ENCODE results near the gene PHEX.

PHEX gene

DNA sequence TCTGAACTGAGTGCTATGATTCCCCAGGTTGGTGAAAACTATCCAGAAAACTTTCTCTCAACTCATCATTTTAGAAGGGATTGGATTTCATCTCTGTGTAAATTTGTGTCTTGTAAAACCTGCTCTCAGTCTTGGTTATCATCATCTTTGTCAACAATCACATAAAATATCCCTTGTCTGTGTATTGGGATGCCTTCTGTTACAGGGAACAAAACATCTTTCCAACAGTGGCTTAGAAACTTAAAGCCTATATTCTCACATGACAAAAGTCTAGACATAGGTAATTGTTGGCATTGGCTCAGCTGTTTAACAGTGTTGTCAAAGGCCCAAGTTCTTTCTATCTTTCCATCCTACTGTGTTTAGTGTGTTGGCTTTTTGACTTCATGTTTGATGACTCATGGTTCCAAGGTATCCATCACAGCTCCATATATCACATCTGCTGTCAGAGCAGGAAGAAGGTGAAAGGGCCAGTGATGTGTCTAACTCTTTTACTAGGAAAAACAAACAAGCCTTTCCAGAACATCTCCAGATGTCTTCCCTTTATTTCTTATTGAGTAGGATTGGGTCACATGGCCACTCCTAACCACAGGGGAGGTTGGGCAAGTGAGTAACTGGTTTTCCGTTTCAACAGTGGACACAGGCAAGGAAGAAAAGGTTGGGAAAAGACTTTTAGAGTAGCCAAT lies 65.0 kb downstream of the PHEX start:
- no peak for DNase-seq (ENCODE audit: low read depth in 2 of 2, low spot score in 1 of 2)

DNA sequence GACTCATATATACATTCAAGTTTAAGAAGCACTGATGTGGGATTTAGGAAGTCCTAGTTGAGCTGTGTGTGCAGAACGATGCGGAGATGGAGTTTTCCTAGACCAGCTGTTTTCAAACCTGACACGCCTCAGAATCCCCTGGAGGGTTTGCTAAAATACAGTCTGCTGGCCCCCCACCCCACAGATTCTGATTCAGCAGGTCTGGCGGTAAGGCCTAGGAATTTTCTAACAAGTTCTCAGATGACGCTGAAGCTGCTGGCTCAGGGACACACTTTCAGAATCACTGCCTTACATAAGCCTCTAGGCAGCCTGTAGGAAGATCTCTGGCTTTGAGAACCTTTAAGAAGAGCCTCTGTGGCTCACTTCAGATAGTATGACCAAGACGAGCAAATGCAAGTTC lies 73.1 kb downstream of the PHEX start:
- DNase-seq (ENCODE audit: low read depth in 2 of 2, low spot score in 1 of 2), result no peak

DNA sequence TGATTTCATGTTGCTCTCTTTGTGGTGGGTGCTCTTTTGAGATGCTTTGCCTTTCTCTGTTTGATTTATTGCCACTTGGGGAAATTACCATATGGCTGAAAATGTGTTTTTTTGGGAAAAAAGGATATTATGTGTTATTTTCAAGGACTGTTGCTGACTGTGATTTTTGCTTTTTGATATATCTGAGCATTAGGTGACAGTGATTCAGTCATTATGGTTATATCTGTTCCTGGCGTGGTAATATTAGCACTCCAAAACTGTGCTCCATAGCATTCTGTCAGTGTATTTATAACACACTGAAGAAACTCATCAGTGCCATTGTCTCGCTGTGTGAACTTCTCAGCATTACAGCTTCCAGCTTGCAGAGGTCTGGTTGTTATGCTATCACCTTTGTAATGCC lies 73.8 kb downstream of the PHEX start:
- no peak for DNase-seq (ENCODE audit: low read depth in 2 of 2, low spot score in 1 of 2)

DNA sequence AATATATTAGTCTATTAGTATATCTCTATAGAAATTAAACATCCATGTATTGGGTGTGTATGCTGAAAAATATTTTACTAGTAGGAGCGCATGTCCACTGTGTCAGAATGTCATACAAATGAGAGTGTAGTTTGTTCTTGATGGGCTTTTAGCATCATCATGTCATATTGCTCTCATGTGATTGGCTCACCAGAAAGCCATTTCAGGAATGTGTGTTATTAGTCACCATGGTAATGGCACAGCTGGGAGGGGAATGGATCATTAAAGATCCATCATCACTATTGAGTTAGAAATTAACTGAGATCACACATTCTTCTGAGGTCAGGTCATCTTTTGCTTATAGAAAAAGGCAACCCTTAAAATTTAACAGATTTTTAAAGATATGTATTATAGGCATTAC lies 77.3 kb downstream of the PHEX start:
- DNase-seq (ENCODE audit: low read depth in 2 of 2, low spot score in 1 of 2), result no peak

DNA sequence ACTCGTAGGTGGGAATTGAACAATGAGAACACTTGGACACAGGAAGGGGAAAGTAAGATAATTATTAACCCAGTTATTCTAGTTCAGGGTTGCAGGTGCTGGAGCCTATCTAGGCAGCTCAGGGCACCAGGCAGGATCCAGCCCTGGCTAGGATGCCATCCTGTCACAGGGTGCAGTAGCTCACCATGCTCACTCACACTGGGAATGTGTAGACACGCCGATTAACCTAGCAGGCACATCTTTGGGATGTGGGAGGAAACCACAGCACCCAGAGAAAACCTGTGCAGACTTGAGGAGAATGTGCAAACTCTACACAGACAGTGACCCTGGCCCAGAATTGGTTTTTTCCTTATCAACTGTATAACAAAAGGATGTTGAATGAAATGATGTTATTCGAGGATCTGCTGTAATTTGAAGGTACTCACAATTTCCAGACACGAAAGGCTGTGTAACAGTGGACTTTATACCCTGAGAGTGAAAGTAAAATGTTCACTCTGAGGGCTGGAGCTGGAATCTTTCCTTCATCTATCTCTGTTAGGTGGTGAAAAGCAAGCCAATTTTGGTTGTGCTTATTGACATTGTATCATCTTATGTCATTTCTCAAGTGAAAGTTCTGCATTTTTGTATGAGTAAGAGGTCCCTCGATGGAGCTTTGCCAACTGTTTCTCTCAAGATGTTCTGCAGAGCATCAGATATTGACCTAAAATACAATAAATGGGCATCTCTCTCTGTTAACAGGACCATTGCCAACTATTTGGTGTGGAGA lies 78.8 kb downstream of the PHEX start:
- no peak for DNase-seq (ENCODE audit: low read depth in 2 of 2, low spot score in 1 of 2)

DNA sequence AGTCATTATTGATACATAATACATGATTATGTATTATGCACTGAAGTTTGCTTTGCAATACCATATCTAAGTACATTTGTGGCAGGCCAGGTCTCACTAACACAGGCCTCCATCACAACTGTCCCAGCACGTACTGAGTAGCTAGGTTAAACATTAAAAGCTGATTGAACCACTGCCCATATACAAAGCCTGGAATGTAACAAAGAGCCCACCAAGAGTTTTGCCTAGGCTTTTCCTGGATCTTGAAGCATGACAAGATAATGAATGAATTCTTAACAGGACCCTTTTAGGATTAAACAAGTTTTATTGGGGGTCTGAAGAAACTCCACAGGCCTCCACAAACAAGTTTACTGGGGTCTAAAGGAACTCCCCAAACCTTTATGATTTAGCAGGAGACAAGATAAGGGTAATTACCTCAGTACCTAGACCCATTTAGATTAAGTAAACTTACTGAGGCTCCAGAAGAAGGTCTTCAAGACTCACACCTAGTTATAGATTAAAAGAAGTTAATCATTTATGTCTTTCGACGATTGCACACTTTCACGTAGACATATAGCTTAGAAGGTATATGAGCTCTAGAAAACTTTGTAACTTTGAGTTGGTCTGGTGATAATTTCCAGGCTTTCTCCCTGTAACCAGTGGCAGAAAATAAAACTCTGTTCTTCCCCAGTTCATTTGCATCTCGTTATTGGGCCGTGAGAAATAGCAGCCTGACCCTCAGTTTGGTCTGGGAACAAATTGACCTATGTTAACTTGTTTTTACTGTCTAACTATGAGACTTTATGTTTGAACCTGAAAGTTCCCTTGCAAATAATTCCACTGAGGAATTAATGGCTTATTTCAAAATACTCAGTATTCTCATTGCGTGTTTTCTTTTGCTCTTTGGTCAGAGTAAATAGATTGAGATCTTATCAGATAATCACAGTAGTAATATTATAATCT lies 84.8 kb downstream of the PHEX start:
- DNase-seq (ENCODE audit: low read depth in 2 of 2, low spot score in 1 of 2), result no peak

DNA sequence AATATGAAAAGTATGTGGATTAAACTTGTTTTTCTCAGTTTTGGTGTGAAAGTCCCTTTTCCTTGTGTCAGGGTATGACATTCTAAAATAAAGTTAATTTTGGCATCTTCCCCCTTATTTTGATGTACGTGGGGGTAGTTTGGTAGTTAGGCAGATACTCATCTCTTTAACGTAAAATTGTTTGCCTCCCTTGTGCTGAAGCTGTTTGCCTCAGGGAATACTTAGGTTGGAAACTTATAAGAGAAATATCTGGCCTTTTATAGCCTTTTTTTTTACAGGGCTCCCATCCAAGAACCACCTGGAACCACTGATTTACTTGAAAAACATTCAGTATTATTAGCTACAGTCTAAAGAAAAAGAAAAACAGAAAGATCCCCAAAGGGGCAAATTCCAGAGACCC lies 85.5 kb downstream of the PHEX start:
- no peak for DNase-seq (ENCODE audit: low read depth in 2 of 2, low spot score in 1 of 2)

DNA sequence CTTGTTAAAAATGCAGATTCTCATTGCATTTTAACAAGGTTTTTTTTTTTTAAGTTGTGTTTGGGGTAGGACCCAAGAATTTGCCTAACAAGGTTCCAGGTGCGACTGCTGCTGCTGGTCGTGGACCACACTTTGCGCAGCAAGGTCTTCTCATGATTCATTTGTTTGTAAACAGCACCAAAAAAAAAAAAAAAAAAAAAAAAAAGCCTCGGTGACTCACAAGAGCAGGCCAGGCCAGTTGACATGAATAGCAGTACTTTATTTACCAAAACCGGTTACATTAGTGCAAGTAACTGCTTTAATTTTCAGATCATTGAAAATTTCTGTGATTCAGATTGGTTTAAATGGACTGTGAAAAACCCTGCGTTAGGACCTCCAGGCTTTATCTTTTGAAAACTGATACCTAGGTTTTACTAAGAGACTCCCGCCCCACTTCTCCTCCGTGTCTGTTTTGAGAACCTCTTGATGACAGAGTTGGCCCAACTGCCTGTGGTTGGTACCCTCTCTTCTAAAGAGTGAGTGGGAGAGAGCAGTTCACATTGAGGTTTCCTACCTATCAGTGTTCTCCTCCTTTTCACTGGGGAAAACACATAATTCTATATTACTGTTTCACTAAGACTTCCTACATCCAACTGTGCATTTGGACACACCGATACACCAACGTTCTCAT lies 86.2 kb downstream of the PHEX start:
- no peak for DNase-seq (ENCODE audit: low read depth in 2 of 2, low spot score in 1 of 2)

DNA sequence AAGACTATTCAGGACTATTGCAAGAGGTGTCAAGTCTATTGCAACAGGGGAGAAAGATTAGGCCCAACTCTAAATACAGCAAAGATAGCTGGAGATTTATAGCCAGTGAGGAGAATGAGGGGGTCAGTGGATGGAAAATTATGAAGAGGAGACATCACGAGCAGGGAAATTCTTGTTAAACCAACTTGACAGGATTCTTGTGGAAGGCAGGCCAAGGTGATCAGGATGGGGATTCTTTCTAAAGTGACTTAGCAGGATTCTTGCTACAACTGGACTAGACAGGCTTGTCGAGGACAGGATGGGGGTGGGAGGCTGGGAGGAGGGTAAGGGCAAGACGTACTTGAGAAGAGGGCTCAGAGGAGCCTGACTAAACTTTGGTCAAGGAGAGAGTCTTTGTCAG lies 89.0 kb downstream of the PHEX start:
- no peak for DNase-seq (ENCODE audit: low read depth in 2 of 2, low spot score in 1 of 2)

DNA sequence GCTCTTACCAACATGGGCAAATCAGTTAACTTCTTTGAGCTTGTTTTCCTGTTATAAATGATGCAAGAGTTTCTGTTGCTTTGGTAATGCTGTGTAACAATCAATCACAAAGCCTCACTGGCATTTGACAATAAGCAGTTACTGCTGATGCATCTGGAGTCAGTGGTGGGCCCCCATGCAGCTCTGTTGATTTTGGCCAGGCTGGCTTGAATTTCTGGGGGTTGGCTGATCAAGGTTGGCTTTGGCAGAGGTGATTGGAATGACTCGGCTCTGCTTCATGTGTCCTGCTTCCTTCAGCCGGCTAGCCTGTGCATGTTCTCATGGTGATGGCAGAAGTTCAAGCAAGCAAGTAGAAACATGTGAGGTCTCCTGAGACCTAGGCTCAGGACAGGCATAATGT lies 90.4 kb downstream of the PHEX start:
- DNase-seq (ENCODE audit: low read depth in 2 of 2, low spot score in 1 of 2), result no peak

DNA sequence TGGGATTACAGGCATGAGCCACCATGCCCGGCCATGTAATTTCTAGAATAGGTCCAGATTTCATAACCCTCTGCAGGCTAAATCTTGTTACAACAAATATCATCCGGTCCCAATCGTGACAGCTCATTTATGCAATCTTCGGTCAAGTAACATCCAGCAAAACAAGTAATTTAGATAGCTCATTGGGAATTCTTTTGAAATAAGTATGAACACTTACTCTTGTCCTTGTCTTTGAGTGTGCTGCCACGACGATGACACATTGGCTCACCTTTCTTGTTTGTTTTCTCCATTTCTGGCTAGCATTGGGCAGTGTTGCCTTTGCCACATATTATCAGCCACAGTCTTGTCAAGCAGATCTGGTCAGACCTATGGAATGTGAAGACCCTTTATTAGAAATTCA lies 92.0 kb downstream of the PHEX start:
- no peak for DNase-seq (ENCODE audit: low read depth in 2 of 2, low spot score in 1 of 2)

DNA sequence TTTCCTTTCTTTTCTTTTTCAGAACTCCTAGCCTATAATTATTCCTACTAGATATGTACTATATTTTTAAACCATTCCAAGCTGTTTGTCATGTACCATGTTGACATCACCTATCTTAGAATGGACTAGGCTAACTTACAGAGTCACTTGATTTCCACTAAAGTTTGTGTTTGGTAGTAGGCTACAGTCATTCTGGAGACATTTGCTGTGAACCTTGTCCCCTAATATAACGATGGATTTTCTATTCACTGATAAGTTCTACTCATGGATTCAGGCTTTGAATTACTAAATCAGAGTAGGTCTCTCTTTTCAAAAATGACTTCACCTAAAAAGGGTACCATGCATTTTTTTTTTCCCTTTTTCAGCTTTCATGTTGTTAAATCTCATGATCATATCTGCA lies 93.4 kb downstream of the PHEX start:
- DNase-seq (ENCODE audit: low read depth in 2 of 2, low spot score in 1 of 2), result no peak

DNA sequence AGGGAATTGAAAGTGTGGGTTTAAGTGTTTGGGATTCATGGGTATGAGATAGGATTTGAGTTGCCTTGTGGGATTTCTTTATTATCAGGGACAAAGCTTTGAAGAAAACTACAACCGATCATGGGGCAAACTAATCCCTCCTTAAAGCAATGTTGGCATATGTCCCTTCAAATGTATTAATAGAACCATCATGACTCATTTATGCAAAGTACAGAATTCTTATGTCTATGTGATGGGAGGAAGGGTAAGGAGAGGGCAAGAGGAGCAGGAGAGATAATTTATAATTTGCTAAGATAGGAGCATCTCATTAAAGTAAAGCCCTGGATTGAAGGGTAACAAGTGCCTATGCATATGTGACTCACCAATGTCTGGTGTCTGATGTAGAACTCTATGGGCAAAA lies 94.2 kb downstream of the PHEX start:
- no peak for DNase-seq (ENCODE audit: low read depth in 2 of 2, low spot score in 1 of 2)

DNA sequence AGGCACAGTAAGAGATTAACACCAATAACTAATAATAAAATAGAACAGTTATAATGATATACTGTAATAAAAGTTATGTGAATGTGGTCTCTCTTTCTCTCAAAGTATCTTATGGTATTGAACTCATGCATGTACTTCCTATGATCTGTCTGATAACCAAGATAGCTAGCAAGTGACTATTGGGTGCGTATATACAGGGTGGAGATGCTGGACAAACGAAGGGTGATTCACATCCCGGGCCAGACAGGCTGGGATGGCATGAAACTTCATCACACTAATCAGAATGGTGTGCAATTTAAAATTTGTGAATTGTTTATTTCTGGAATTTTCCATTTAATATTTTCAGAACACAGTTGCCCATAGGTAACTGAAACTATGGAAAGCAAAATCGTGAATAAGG lies 96.8 kb downstream of the PHEX start:
- no peak for DNase-seq (ENCODE audit: low read depth in 2 of 2, low spot score in 1 of 2)

DNA sequence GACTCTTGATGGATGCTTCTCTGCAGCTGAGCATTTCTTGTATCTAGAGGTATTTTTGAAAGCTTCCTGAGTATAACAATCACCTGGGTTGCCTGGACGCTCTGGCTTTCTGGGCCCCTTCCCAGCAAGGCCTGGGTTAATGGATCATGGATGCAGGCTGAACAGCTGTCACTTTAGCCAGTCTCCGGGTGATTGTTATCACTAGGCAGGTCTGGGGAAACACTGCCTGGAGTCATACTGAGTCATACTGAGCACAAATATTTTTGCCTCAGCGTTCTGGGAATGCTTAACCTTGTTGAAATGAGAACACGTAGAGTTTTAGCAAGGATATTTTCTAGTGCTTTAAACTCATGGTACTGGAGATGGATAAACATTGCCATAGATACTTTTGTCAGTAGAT lies 102.6 kb downstream of the PHEX start:
- no peak for DNase-seq (ENCODE audit: low read depth in 2 of 2, low spot score in 1 of 2)

DNA sequence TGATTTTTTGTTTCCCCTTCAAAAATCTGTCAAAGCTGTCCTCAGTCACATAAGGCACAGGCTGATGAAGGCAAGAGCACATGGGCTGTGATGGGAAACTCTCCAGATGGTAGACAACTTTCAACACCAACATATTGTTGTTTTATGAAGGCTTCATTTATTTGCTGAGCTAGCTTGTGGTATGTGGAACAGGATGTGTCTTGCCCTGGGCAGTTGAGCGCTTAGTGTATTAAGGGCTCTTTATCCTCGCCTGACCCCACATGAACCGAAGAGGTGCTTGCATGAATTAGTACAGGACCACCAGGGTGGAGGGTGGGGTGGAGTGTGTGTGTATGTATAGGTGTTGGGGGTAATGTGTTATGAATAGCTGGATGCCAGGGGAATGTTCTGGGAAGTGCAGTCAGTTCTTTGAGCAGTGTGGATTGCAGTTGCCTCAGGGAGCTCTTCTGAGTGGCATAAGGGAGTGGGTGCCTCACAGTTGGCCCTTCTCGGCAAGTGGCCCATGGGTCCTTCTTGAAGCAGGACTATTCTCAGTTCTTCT lies 103.1 kb downstream of the PHEX start:
- DNase-seq (ENCODE audit: low read depth in 2 of 2, low spot score in 1 of 2), result no peak

DNA sequence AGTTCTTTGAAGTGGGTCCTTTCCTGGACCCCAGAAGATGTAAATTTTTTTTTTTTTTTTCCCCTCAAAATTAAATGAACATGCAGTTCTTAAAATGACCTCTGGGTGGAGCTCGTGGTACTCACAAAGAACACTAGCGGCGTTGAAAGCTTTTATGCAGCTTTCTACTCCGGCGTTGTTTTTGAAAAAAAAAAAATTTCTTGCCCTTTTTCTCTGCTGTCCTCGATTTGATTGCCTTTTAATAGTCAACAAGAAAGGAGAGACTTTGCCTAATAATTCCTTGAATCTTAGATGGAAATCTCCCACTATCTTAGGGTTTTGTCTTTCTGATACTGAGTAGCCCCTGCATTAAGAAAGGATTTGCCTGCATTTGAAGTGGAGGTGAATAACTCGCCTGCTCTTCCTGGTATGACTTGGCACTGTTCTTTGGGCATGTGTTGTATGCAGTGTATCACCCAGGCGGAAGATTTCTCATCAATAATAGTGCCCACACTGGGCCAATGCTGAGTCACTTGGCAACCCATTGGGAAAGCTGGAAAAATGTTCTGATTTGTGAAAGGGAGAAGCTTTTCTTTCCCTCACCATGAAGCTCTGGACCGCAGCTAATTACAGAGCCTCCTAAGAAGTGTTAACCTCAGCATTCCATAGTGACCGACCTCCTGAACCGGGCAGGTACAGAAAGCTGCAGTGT lies 104.0 kb downstream of the PHEX start:
- no peak for DNase-seq (ENCODE audit: low read depth in 2 of 2, low spot score in 1 of 2)

DNA sequence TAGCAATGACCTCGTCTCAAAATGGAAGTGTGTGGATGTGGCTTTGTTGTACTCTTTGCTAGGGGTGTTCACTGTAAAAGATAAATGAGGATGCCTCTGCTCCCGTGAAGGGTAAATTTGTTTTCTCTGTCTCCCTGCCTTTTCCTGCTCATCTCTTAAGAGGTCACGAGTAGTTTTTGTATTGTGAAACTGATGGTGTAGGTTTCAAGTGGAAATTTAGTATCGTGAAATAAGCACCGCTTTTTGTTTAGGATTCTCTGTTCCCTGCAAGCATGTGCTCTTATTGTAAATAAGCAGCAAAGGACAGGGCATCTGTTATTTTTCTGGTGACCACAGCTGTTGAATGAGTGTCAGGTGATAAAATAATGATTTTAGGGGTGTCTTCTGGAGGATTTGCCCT lies 104.6 kb downstream of the PHEX start:
- no peak for DNase-seq (ENCODE audit: low read depth in 2 of 2, low spot score in 1 of 2)

DNA sequence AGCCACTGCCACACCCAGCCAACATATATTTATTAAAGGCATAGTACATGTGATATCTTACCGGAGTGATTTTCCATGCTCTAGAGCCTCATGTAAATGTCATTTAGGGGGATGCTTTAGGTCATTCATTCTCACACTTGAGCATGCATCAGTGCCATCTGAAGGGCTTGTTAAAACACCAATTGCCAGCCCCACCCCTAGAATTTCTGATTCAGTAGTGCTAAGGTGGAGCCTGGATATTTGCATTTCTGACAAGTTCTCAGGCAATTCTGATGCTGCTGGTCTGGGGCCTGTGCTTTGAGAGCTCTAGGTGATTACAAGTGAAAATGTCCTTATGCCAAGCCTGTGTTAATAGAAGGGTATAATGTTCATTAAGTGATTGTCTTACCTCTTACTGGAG lies 107.7 kb downstream of the PHEX start:
- DNase-seq (ENCODE audit: low read depth in 2 of 2, low spot score in 1 of 2), result no peak

DNA sequence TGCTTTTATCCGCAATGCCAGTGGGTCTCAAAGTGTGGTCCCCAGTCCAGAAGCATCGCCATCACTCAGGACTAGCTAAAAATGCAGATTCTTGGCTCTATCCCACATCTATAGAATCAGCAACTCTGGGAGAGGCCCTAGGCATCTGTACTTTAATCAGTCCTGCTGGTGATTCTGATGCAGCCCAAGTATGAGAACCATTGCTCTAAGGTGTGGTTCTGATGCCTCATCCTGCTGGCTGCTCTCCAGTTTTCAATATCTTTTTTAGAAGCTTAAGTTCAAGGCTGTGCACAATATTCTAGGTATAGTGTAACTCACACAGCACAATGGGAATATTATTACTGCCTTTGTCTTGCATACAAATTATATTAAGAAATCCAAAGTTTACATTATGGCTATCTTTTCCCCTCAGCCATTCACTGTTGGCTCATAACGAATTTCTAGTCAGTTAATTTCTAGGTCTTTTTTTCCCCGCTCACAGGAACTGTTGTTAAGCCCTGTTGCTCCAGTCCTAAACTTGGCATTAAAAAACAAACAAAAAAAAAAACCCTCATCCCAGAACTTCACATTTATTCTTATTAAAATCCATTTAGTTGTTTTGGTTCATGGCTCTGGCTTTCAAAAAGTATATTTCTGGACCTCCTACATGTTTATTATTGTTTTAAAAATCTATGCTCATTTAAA lies 109.1 kb downstream of the PHEX start:
- no peak for DNase-seq (ENCODE audit: low read depth in 2 of 2, low spot score in 1 of 2)
